Choroid plexus epithelial cell (primary cell): ENCODE results near the gene FAM120C.

ENCODE experiments used
- DNase-seq: peaks from one replicate; pipeline ENCODE4 v3.0.0-alpha.2; 2010; ENCODE audit warnings: low read depth
- H3K4me3 ChIP-seq: 2 replicates; pipeline ENCODE4 v1.5.1; 2011; ENCODE audit warnings: low read depth, mild to moderate bottlenecking, control low read depth, low read length, moderate library complexity
- TF ChIP-seq, protein P1 (sequence below): conservative IDR thresholded peaks from 2 replicates; pipeline ENCODE4 v1.5.1; 2011; ENCODE audit warnings: low read depth, mild to moderate bottlenecking, control low read depth, inconsistent platforms, low read length, moderate library complexity

FAM120C gene

GRCh38 chrX:54064564-54064963, 118.5 kb downstream of the FAM120C start:
- TF ChIP-seq, protein P1, sequence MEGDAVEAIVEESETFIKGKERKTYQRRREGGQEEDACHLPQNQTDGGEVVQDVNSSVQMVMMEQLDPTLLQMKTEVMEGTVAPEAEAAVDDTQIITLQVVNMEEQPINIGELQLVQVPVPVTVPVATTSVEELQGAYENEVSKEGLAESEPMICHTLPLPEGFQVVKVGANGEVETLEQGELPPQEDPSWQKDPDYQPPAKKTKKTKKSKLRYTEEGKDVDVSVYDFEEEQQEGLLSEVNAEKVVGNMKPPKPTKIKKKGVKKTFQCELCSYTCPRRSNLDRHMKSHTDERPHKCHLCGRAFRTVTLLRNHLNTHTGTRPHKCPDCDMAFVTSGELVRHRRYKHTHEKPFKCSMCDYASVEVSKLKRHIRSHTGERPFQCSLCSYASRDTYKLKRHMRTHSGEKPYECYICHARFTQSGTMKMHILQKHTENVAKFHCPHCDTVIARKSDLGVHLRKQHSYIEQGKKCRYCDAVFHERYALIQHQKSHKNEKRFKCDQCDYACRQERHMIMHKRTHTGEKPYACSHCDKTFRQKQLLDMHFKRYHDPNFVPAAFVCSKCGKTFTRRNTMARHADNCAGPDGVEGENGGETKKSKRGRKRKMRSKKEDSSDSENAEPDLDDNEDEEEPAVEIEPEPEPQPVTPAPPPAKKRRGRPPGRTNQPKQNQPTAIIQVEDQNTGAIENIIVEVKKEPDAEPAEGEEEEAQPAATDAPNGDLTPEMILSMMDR = no peak
- H3K4me3 ChIP-seq = no peak overlapping the region
- no peak for DNase-seq

- TF ChIP-seq, protein P1 = no peak
- H3K4me3 ChIP-seq = no peak overlapping the region
- DNase-seq = no peak
These were observed 119.7 kb downstream of the FAM120C start for GRCh38 chrX:54063361-54063760.

DNA sequence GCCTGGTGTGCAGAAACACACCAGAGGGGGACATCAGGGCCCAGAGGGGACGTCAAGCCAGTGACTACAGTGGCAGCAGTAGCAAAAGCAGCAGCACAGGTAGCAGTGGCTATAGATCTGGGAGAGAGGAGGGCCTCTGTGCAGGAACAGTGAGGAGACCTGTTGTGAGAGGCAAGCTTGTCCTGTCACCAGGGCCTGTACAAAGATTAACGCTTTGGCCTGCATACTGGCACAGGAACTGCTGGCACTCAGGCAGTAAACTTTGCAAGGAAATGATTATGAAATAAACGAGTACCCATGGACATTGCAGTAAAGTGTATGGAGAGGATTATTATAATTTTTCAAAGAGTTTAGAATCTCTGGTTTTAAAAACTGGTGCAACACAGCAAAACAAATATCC, 133.3 kb downstream of the FAM120C start:
- DNase-seq = no peak
- H3K4me3 ChIP-seq = no peak overlapping the region
- TF ChIP-seq, protein P1 = no peak

DNA sequence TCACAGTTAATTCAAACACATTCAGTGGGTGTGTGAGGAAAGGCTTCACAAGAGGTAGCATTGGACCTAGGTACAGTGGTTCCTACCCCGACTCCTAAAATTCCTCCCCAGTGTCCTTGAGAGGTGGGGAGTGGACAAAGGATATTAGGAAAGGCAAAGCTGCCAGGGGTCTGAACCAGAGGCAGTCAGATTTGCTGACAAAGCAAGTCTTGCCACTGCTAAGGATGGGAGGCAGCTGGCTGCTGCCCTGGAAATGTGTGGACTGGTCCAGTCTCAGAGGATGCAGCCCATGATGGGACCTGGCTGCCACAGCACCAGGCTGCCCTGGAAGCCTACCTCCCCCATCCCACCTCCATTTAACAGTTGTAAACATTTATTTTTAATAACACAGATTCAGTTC, 134.6 kb downstream of the FAM120C start:
- TF ChIP-seq, protein P1 = no peak
- no peak for DNase-seq
- H3K4me3 ChIP-seq = no peak overlapping the region

DNA sequence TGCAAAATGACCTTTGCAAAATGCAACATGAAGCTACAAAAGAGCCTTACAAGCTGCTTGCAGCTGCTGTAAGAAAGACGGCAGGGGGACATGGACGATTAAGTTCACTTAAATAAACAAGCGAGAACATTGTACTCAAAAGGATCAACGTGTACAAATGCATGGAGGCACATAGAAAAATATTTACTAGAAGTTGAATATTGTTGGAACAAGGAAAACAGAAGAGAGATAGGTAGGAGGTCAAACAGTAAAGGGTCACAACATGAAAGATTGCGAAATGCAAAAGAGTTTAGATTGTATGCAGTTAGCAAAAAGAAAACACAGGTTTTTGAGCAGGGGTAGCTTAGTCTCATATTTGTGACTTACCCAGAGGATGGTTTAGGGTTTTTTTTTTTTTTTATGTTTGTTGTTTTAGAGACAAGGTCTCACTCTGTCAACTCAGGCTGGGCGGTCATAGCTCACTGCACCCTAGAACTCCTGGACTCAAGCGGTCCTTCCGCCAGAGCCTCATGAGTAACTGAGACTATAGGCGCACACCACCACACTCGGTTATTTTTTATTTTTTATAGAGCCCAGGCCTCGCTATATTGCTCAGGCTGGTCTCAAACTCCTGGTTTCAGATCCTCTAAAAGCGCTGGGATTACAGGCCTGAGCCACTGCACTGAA, 137.4 kb downstream of the FAM120C start:
- peak; percentile 4 for DNase-seq
- H3K4me3 ChIP-seq = no peak overlapping the region
- TF ChIP-seq, protein P1 = no peak

GRCh38 chrX:54044877-54045338, 138.1 kb downstream of the FAM120C start:
- DNase-seq = no peak
- TF ChIP-seq, protein P1 = no peak
- peak overlapping the region; percentile 71 for H3K4me3 ChIP-seq
